H9 (cell line): ENCODE measurements around the gene ROBO1. TPM values are rescaled to one million over a fixed set of nuclear protein-coding genes. Genes with fewer than 3 reads are reported as not detected.

Experiments
- DNase-seq: peaks from one replicate; pipeline ENCODE4 v3.0.0-alpha.2; 2017
- H2AFZ ChIP-seq: one replicate; pipeline ENCODE4 v1.6.1; 2013; ENCODE audit warnings: mild to moderate bottlenecking, low read length, control low read depth, moderate library complexity
- H2AK5ac ChIP-seq: 2 replicates; pipeline ENCODE4 v1.6.1; 2013; ENCODE audit warnings: low read length, control low read depth, mixed read lengths; ENCODE audit not compliant: insufficient read length
- H2BK120ac ChIP-seq: one replicate; pipeline ENCODE4 v1.6.1; 2013; ENCODE audit warnings: low read depth, mild to moderate bottlenecking, low read length, control low read depth, inconsistent platforms; ENCODE audit not compliant: poor library complexity, severe bottlenecking
- H2BK12ac ChIP-seq: 2 replicates; pipeline ENCODE4 v1.6.1; 2013; ENCODE audit warnings: low read length, control low read depth, mixed read lengths, low read depth; ENCODE audit not compliant: insufficient read length
- H2BK15ac ChIP-seq: 2 replicates; pipeline ENCODE4 v1.6.1; 2013; ENCODE audit warnings: low read depth, low read length, control low read depth
- H2BK20ac ChIP-seq: one replicate; pipeline ENCODE4 v1.6.1; 2013; ENCODE audit warnings: low read depth, mild to moderate bottlenecking, low read length, control low read depth, inconsistent platforms; ENCODE audit not compliant: poor library complexity, severe bottlenecking
- H2BK5ac ChIP-seq: 2 replicates; pipeline ENCODE4 v1.6.1; 2013; ENCODE audit warnings: low read length, control low read depth, mixed read lengths; ENCODE audit not compliant: insufficient read length
- H3K14ac ChIP-seq: 2 replicates; pipeline ENCODE4 v1.6.1; 2013; ENCODE audit warnings: low read length, control low read depth; ENCODE audit not compliant: insufficient read depth
- H3K18ac ChIP-seq: 2 replicates; pipeline ENCODE4 v1.6.1; 2013; ENCODE audit warnings: low read depth, mild to moderate bottlenecking, mixed read lengths, low read length, control low read depth; ENCODE audit not compliant: insufficient read length
- H3K23ac ChIP-seq: 2 replicates; pipeline ENCODE4 v1.6.1; 2013; ENCODE audit warnings: low read length, control low read depth, mixed read lengths, low read depth; ENCODE audit not compliant: insufficient read length
- H3K23me2 ChIP-seq: 2 replicates; pipeline ENCODE4 v1.6.1; 2013; ENCODE audit warnings: low read depth, mild to moderate bottlenecking, mixed read lengths, low read length, control low read depth; ENCODE audit not compliant: insufficient read length, poor library complexity, severe bottlenecking
- H3K27ac ChIP-seq: 2 replicates; pipeline ENCODE4 v1.5.1; 2013; ENCODE audit warnings: low read length, control low read depth, mixed read lengths, low read depth; ENCODE audit not compliant: insufficient read length
- H3K27me3 ChIP-seq: 2 replicates; pipeline ENCODE4 v1.6.1; 2013; ENCODE audit warnings: low read length, control low read depth, inconsistent platforms; ENCODE audit not compliant: insufficient read depth
- H3K4ac ChIP-seq: 2 replicates; pipeline ENCODE4 v1.6.1; 2013; ENCODE audit warnings: low read depth, mild to moderate bottlenecking, control low read depth, inconsistent platforms, low read length, moderate library complexity
- H3K4me1 ChIP-seq: 2 replicates; pipeline ENCODE4 v1.6.1; 2013; ENCODE audit warnings: low read length, control low read depth, inconsistent platforms; ENCODE audit not compliant: insufficient read depth
- H3K4me2 ChIP-seq: 2 replicates; pipeline ENCODE4 v1.6.1; 2013; ENCODE audit warnings: low read length, control low read depth, mixed read lengths; ENCODE audit not compliant: insufficient read length, insufficient read depth
- H3K56ac ChIP-seq: 2 replicates; pipeline ENCODE4 v1.6.1; 2013; ENCODE audit warnings: low read depth, mild to moderate bottlenecking, mixed read lengths, low read length, control low read depth; ENCODE audit not compliant: insufficient read length
- H3K79me1 ChIP-seq: 2 replicates; pipeline ENCODE4 v1.6.1; 2013; ENCODE audit warnings: low read depth, mild to moderate bottlenecking, moderate library complexity, low read length, control low read depth, inconsistent platforms; ENCODE audit not compliant: insufficient read depth, poor library complexity, severe bottlenecking
- H3K79me2 ChIP-seq: 2 replicates; pipeline ENCODE4 v1.6.1; 2013; ENCODE audit warnings: low read length, control low read depth, inconsistent platforms; ENCODE audit not compliant: insufficient read depth
- H3K9ac ChIP-seq: 2 replicates; pipeline ENCODE4 v1.6.1; 2013; ENCODE audit warnings: low read length, control low read depth, mixed read lengths; ENCODE audit not compliant: insufficient read length; ENCODE audit errors: extremely low read depth
- H3K9me3 ChIP-seq: one replicate; pipeline ENCODE4 v1.6.1; 2013; ENCODE audit warnings: low read depth, low read length, inconsistent platforms; ENCODE audit not compliant: control insufficient read depth
- H3T11ph ChIP-seq: one replicate; pipeline ENCODE4 v1.6.1; 2013; ENCODE audit warnings: mild to moderate bottlenecking, low read length, control low read depth, inconsistent platforms
- H4K20me1 ChIP-seq: one replicate; pipeline ENCODE4 v1.6.1; 2013; ENCODE audit not compliant: control insufficient read depth, insufficient read length, insufficient read depth
- H4K5ac ChIP-seq: 2 replicates; pipeline ENCODE4 v1.6.1; 2013; ENCODE audit warnings: low read depth, mild to moderate bottlenecking, mixed read lengths, low read length, control low read depth; ENCODE audit not compliant: insufficient read length
- H4K8ac ChIP-seq: replicated peaks from 2 replicates; pipeline ENCODE4 v1.6.1; 2013; ENCODE audit warnings: low read length, control low read depth, mixed read lengths, low read depth; ENCODE audit not compliant: insufficient read length
- H4K91ac ChIP-seq: 2 replicates; pipeline ENCODE4 v1.6.1; 2013; ENCODE audit warnings: low read depth, mild to moderate bottlenecking, moderate library complexity, mixed read lengths, low read length, control low read depth; ENCODE audit not compliant: insufficient read length
- H3K27ac Mint-ChIP-seq, 3 experiments: 2 replicates in 2 of 3; 3 replicates in 1 of 3; pipeline ENCODE4 v1.8.0; 2020 to 2021; ENCODE audit warnings: mixed read lengths in 3 of 3, mild to moderate bottlenecking in 1 of 3, moderate library complexity in 1 of 3
- H3K27me3 Mint-ChIP-seq: 2 replicates; pipeline ENCODE4 v1.8.0; 2021; ENCODE audit warnings: low read depth, mild to moderate bottlenecking, moderate library complexity, mixed read lengths
- H3K36me3 Mint-ChIP-seq, 3 experiments: 2 replicates in 2 of 3; 3 replicates in 1 of 3; pipeline ENCODE4 v1.8.0; 2020 to 2021; ENCODE audit warnings: low read depth in 3 of 3, mixed read lengths in 3 of 3; ENCODE audit not compliant: insufficient read depth in 1 of 3
- H3K4me1 Mint-ChIP-seq, 2 experiments: 2 replicates each; pipeline ENCODE4 v1.8.0; 2020; ENCODE audit warnings: mixed read lengths in 2 of 2
- H3K4me3 Mint-ChIP-seq, 2 experiments: 2 replicates in 1 of 2; 3 replicates in 1 of 2; pipeline ENCODE4 v1.8.0; 2020 to 2021; ENCODE audit warnings: mild to moderate bottlenecking in 2 of 2, mixed read lengths in 2 of 2, moderate library complexity in 1 of 2
- H3K9me3 Mint-ChIP-seq, 2 experiments: 2 replicates in 1 of 2; 3 replicates in 1 of 2; pipeline ENCODE4 v1.8.0; 2020; ENCODE audit warnings: mild to moderate bottlenecking in 2 of 2, mixed read lengths in 2 of 2, moderate library complexity in 1 of 2
- WGBS: extraction: QIAGEN DNeasy Blood & Tissue Kit; methylation state at CpG from one replicate; pipeline ENCODE4 v1.1.7; 2013; ENCODE audit warnings: missing lambda C conversion rate, low lambda C conversion rate, mixed read lengths; ENCODE audit not compliant: insufficient read length; ENCODE audit errors: extremely low coverage; 5-methylcytosine and 5-hydroxymethylcytosine counted together
- total RNA-seq: library from RNA; stranded (reverse); gene quantifications from 2 replicates; pipeline ENCODE4 v1.2.1, GENCODE V29; 2021
- TF ChIP-seq, protein P1 (sequence below): fragments of 200-600 bp; sonication (generic); conservative IDR thresholded peaks from 3 replicates; pipeline ENCODE4 v1.8.0; 2021; ENCODE audit warnings: antibody characterized with exemption, mild to moderate bottlenecking

The ROBO1 gene
- total RNA-seq, 1 experiment from 2014 or later: 62.7 TPM

DNA sequence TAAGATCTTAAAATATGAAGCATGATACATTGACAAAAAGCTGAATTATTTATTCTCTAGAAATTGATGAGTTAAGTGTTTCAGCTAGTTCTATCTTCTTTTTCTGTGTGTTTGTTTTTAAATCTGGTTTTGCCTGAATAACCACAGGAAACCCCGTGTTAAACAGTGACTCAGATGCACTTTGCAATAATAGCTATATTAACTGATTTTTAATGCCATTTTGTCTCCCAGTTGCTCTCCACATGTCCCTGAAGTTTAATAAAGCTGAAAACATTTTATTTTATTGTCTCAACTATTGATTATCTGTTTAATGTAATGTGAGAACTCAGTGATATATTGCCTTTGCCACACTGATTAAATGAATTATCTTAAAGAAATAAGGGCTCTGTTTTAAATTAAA lies 42.8 kb upstream of the ROBO1 start:
- no peak overlapping the region for H2BK15ac ChIP-seq
- no peak for DNase-seq
- Mint-ChIP-seq H3K4me3 (no peak overlapping the region), H3K36me3 (peaks cover 0 to 8% (median 7%) of the 10 kb centered on the region in 3 experiments; a peak in 5 of 7 replicates), H3K27ac (no peak overlapping the region), H3K4me1 (no peaks in the 10 kb centered on the region), H3K27me3 (no peaks in the 10 kb centered on the region), H3K9me3 (peaks cover 10 to 12% of the 10 kb centered on the region in 2 experiments)
- no peaks in the 10 kb centered on the region for H3K27me3 ChIP-seq
- H3K56ac ChIP-seq: no peak overlapping the region
- no peak overlapping the region for H3K9ac ChIP-seq
- no peak overlapping the region for H3K4ac ChIP-seq
- H3K9me3 ChIP-seq: no peaks in the 10 kb centered on the region
- no peak overlapping the region for H3K23ac ChIP-seq
- H3K4me1 ChIP-seq: no peaks in the 10 kb centered on the region
- no peak overlapping the region for H3K14ac ChIP-seq
- no peak overlapping the region for H3K27ac ChIP-seq
- no peak overlapping the region for H2AK5ac ChIP-seq
- WGBS: no CpG with 5 or more reads among the region's 1 CpG
- no peak overlapping the region for H3K4me2 ChIP-seq
- H3K79me2 ChIP-seq: no peaks in the 10 kb centered on the region
- H4K8ac ChIP-seq: no peak overlapping the region
- H2BK120ac ChIP-seq: no peak overlapping the region
- H3T11ph ChIP-seq: no peak overlapping the region
- H4K20me1 ChIP-seq: no peaks in the 10 kb centered on the region
- H2AFZ ChIP-seq: no peak overlapping the region
- no peaks in the 10 kb centered on the region for H3K23me2 ChIP-seq
- H2BK12ac ChIP-seq: no peak overlapping the region
- H2BK5ac ChIP-seq: no peak overlapping the region
- no peak overlapping the region for H2BK20ac ChIP-seq
- H4K91ac ChIP-seq: no peak overlapping the region
- no peak overlapping the region for H3K18ac ChIP-seq
- no peaks in the 10 kb centered on the region for H3K79me1 ChIP-seq
- no peak overlapping the region for H4K5ac ChIP-seq
- TF ChIP-seq, protein P1, sequence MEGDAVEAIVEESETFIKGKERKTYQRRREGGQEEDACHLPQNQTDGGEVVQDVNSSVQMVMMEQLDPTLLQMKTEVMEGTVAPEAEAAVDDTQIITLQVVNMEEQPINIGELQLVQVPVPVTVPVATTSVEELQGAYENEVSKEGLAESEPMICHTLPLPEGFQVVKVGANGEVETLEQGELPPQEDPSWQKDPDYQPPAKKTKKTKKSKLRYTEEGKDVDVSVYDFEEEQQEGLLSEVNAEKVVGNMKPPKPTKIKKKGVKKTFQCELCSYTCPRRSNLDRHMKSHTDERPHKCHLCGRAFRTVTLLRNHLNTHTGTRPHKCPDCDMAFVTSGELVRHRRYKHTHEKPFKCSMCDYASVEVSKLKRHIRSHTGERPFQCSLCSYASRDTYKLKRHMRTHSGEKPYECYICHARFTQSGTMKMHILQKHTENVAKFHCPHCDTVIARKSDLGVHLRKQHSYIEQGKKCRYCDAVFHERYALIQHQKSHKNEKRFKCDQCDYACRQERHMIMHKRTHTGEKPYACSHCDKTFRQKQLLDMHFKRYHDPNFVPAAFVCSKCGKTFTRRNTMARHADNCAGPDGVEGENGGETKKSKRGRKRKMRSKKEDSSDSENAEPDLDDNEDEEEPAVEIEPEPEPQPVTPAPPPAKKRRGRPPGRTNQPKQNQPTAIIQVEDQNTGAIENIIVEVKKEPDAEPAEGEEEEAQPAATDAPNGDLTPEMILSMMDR: no peak
